Thoracic aorta (tissue), 2 donors: ENCODE data around the gene WHRN. TPM values are rescaled to one million over a fixed set of nuclear protein-coding genes. Genes with fewer than 3 reads are reported as not detected.

Source experiments
- ATAC-seq: fragments of 150-250 bp; one replicate; pipeline ENCODE4 v1.8.0; 2017; ENCODE audit warnings: low read depth; ENCODE audit not compliant: insufficient number of reproducible peaks, low FRiP score
- DNase-seq: peaks from one replicate; pipeline ENCODE4 v3.0.0-alpha.2; 2020; ENCODE audit warnings: low spot score
- H3K27ac ChIP-seq, 2 donors: fragments of 200-600 bp; sonication (generic); 1 replicate in 1 of 2; 2 replicates in 1 of 2; pipeline ENCODE4 v1.5.1; 2016; ENCODE audit warnings: mild to moderate bottlenecking in 2 of 2, moderate library complexity in 2 of 2
- H3K27me3 ChIP-seq: fragments of 200-600 bp; sonication (generic); replicated peaks from 2 replicates; pipeline ENCODE4 v1.6.0; 2016; ENCODE audit warnings: mild to moderate bottlenecking; ENCODE audit not compliant: insufficient read depth
- H3K36me3 ChIP-seq: fragments of 200-600 bp; sonication (generic); one replicate; pipeline ENCODE4 v1.5.1; 2016
- H3K4me1 ChIP-seq, 2 donors: fragments of 200-600 bp; sonication (generic); 1 replicate in 1 of 2; 2 replicates in 1 of 2; pipeline versions ENCODE4 v1.5.1 to v1.6.0; 2016; ENCODE audit warnings: low read depth in 2 of 2, mild to moderate bottlenecking in 1 of 2; ENCODE audit not compliant: control insufficient read depth in 1 of 2
- H3K4me3 ChIP-seq: fragments of 200-600 bp; sonication (generic); 2 replicates; pipeline ENCODE4 v1.5.1; 2016; ENCODE audit warnings: mild to moderate bottlenecking
- H3K9me3 ChIP-seq: fragments of 200-600 bp; sonication (generic); 2 replicates; pipeline ENCODE4 v1.5.1; 2016
- total RNA-seq, 2 donors: library from RNA; depleted of rRNA; stranded (reverse); fragments of >200 nt; gene quantifications; one replicate each; pipeline versions ENCODE4 v1.1.0 to v1.2.3, GENCODE V29; 2016
- TF ChIP-seq, protein P1 (sequence below): fragments of 200-600 bp; sonication (generic); IDR thresholded peaks from one replicate; pipeline ENCODE4 v1.5.1; 2019; ENCODE audit warnings: antibody characterized with exemption

WHRN gene
- total RNA-seq, 2 donors from 2014 or later, result 4.1 to 5.1 TPM

DNA sequence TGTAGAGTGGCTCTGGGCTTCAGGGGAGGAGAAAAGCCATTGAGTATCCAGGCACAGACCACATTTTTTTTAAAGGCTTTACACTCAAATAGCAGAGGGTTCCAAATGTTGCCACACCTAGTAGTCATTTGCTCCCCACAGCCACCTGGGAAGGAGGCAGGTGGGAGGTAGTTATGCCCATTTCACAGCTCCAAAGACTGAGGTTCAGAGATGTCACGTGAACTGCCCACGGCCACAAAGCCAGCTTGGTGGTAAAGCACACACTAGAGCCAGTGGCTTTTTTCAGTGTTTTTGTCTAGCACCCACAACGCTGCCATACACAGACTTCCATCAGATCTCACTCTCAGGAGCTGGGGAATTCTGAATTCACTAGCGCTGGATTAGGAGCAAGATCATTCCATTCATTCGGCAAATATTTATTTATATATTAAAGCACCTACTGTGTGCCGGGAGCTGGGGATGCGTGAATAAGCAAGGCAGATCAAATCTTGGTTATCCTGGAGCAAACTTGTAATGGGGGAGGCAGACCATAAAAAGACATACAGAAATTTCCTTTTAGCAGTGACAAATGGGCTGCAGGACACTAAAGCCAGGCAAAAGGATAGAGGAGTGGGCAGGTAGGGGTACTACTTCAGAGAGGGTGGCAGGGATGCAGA is 7.4 kb downstream of the WHRN start:
- H3K27ac ChIP-seq, result no peak overlapping the region
- H3K9me3 ChIP-seq, result no peaks in the 10 kb centered on the region
- TF ChIP-seq, protein P1, sequence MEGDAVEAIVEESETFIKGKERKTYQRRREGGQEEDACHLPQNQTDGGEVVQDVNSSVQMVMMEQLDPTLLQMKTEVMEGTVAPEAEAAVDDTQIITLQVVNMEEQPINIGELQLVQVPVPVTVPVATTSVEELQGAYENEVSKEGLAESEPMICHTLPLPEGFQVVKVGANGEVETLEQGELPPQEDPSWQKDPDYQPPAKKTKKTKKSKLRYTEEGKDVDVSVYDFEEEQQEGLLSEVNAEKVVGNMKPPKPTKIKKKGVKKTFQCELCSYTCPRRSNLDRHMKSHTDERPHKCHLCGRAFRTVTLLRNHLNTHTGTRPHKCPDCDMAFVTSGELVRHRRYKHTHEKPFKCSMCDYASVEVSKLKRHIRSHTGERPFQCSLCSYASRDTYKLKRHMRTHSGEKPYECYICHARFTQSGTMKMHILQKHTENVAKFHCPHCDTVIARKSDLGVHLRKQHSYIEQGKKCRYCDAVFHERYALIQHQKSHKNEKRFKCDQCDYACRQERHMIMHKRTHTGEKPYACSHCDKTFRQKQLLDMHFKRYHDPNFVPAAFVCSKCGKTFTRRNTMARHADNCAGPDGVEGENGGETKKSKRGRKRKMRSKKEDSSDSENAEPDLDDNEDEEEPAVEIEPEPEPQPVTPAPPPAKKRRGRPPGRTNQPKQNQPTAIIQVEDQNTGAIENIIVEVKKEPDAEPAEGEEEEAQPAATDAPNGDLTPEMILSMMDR, result no peak
- H3K4me3 ChIP-seq, result no peak overlapping the region
- ATAC-seq (no peak), DNase-seq (no peak)
- H3K4me1 ChIP-seq, result no peaks in the 10 kb centered on the region
- H3K27me3 ChIP-seq, result no peaks in the 10 kb centered on the region
- H3K36me3 ChIP-seq, result no peaks in the 10 kb centered on the region

DNA sequence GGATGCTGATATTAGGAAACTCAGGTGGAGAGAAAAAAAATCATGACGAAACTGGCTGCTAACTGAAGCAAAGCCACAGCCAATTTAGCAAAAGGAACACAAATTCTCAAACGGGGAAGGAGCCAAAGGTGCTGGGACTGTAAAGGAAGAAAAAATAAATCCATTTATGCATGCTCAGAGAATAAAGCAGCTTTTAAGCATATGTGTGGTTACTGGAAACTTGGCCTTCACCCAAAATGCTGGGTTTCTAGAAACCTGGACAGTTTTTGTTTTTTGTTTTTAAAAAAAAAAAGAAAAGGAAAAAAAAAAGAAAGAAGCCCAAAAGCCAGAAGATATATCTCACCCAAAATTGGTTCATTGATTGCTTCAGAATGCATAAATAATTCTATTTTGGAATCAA is 8.0 kb downstream of the WHRN start:
- no peaks in the 10 kb centered on the region for H3K36me3 ChIP-seq
- H3K9me3 ChIP-seq, result no peaks in the 10 kb centered on the region
- no peak for DNase-seq
- no peak overlapping the region for H3K4me3 ChIP-seq
- H3K27ac ChIP-seq, result no peak overlapping the region
- H3K27me3 ChIP-seq, result no peaks in the 10 kb centered on the region
- TF ChIP-seq, protein P1, result no peak
- ATAC-seq, result no peak
- H3K4me1 ChIP-seq, result no peaks in the 10 kb centered on the region

DNA sequence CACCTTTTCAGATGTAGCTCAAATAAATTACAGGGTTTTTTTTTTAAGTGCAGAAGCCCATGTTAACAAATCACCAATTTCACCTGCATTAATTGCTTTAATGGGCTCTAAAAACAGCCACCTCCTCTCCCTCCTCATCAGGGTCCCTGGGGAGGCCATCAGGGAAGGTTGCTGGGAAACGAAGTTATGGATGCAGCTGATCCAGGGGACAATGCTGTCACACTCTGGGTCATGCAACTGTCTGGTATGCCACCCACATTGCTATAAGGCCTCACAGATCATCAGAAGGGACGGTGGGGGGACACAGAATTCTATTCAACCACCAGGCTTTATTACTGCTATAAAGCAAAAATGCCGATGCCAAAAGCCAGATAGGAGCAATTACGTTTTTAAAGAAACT is 9.3 kb downstream of the WHRN start:
- Histone ChIP-seq H3K9me3 (no peaks in the 10 kb centered on the region), H3K36me3 (no peaks in the 10 kb centered on the region), H3K27ac (no peak overlapping the region), H3K27me3 (no peaks in the 10 kb centered on the region), H3K4me1 (no peaks in the 10 kb centered on the region), H3K4me3 (no peak overlapping the region)
- no peak for ATAC-seq
- TF ChIP-seq, protein P1, result no peak
- no peak for DNase-seq

DNA sequence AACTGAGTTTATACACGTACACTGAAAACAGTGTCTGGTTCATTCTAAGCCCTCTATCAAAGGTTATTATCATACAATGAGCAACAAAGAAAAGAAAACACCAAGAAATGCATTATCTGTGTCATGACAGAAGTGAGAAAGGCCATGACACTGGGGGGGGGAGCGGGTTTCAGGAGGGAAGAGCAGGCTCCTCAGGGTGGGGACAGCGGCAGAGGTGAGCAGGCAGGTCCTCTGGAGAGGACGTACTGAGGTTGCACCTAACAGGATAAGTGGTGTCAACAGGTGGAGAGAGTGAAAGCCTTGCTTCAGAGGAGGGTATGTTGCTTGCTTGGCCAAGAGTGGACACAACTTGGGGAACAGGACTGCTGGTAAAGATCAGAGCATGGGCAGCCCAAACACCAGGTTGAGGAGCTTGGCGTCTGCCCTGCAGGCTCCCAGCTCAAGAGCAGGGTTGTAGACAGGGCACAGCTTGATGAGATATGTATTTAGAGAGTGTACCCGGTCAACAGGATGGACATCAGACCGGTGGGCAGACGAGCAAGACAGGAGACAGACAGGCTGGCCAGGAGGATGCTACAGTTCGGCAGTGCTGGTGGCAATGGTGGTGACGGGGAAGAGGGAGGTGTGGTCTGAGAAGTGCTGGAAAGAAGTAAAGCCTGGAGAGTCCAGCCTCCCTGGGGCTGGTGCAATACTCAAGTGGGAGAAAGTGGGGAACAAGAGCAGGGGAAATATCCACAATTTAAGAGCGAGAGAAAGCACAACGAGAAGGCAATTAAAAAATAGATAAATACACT is 10.3 kb downstream of the WHRN start:
- no peaks in the 10 kb centered on the region for H3K4me1 ChIP-seq
- DNase-seq, result no peak
- no peaks in the 10 kb centered on the region for H3K36me3 ChIP-seq
- H3K9me3 ChIP-seq, result no peaks in the 10 kb centered on the region
- H3K4me3 ChIP-seq, result no peak overlapping the region
- no peak for ATAC-seq
- no peak overlapping the region for H3K27ac ChIP-seq
- TF ChIP-seq, protein P1, result no peak
- no peaks in the 10 kb centered on the region for H3K27me3 ChIP-seq

DNA sequence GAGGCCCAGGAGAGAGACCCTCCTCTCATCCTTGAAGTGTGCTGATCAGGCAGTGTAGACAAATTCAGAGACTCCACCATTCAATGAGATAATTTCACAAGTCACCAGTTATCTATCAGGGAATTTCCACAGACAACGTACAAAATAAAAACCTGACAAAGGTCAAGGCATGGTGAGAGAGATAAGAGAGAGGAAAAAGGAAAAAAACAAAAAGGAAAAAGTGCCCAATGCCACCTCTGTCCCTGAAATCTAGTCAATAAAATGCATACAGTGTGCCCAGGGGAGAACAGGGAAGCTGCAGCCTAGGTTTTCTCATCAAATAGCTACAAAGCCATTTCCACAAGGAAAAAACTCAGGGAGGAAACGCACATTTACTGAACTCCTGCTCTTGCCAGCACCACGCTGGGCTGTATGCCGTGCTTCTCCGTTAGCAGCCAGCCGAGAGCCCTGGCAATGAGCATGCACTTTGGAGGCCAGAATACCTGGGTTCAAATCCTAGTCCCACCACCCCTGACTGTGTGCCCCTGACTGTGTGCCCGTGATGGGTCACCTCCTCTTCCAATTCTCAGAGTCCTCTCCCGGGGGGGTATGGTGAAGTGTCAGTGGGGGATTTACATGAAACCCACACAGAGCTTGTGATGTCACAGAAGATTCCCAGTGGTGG is 11.6 kb downstream of the WHRN start:
- H3K4me3 ChIP-seq, result no peak overlapping the region
- H3K4me1 ChIP-seq, result no peaks in the 10 kb centered on the region
- DNase-seq (no peak), ATAC-seq (no peak)
- TF ChIP-seq, protein P1, result no peak
- no peaks in the 10 kb centered on the region for H3K36me3 ChIP-seq
- no peak overlapping the region for H3K27ac ChIP-seq
- no peaks in the 10 kb centered on the region for H3K27me3 ChIP-seq
- H3K9me3 ChIP-seq, result no peaks in the 10 kb centered on the region
